Panc1 (cell line): ENCODE data around the gene ZGRF1.

Experiments used
- CTCF ChIP-seq: fragments of 450-650 bp; IDR thresholded peaks from 2 replicates; pipeline ENCODE4 v1.5.1; 2017; ENCODE audit warnings: mild to moderate bottlenecking
- POLR2AphosphoS5 ChIP-seq: IDR thresholded peaks from 2 replicates; pipeline ENCODE4 v1.6.1; 2012; ENCODE audit warnings: mild to moderate bottlenecking, low read depth, low read length, moderate library complexity
- SIN3A ChIP-seq: IDR thresholded peaks from 2 replicates; pipeline ENCODE4 v1.6.1; 2012; ENCODE audit warnings: low read depth, mild to moderate bottlenecking, low read length, moderate library complexity, borderline replicate concordance; ENCODE audit not compliant: insufficient read depth
- TCF7L2 ChIP-seq: IDR thresholded peaks from 2 replicates; pipeline ENCODE4 v1.6.1; 2011; ENCODE audit warnings: mild to moderate bottlenecking, low read depth, low read length, inconsistent platforms
- TF ChIP-seq, protein P1 (sequence below), 2 experiments: IDR thresholded peaks; 2 replicates each; pipeline ENCODE4 v1.6.1; 2011 to 2012; ENCODE audit warnings: low read depth in 2 of 2, control low read depth in 1 of 2, low read length in 1 of 2, mild to moderate bottlenecking in 1 of 2, moderate library complexity in 1 of 2; ENCODE audit not compliant: insufficient read depth in 1 of 2

GRCh38 chr4:112563431-112564200 lies 73.1 kb downstream of the ZGRF1 start:
- TF ChIP-seq CTCF (no peak), POLR2AphosphoS5 (no peak), TCF7L2 (no peak), SIN3A (no peak)
- TF ChIP-seq, protein P1, sequence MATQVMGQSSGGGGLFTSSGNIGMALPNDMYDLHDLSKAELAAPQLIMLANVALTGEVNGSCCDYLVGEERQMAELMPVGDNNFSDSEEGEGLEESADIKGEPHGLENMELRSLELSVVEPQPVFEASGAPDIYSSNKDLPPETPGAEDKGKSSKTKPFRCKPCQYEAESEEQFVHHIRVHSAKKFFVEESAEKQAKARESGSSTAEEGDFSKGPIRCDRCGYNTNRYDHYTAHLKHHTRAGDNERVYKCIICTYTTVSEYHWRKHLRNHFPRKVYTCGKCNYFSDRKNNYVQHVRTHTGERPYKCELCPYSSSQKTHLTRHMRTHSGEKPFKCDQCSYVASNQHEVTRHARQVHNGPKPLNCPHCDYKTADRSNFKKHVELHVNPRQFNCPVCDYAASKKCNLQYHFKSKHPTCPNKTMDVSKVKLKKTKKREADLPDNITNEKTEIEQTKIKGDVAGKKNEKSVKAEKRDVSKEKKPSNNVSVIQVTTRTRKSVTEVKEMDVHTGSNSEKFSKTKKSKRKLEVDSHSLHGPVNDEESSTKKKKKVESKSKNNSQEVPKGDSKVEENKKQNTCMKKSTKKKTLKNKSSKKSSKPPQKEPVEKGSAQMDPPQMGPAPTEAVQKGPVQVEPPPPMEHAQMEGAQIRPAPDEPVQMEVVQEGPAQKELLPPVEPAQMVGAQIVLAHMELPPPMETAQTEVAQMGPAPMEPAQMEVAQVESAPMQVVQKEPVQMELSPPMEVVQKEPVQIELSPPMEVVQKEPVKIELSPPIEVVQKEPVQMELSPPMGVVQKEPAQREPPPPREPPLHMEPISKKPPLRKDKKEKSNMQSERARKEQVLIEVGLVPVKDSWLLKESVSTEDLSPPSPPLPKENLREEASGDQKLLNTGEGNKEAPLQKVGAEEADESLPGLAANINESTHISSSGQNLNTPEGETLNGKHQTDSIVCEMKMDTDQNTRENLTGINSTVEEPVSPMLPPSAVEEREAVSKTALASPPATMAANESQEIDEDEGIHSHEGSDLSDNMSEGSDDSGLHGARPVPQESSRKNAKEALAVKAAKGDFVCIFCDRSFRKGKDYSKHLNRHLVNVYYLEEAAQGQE (IDR thresholded peaks at IDR 0.05; ENCODE audit: insufficient read depth in 1 of 2, low read depth in 2 of 2, low read length in 1 of 2), result no peak
